Stimulated activated CD8-positive, alpha-beta memory T cell treated with anti-CD3 and anti-CD28 coated beads, Interleukin-7, amount 100 ng/mL, for 4 hours (primary cell): ENCODE measurements around the gene KLF3.

Experiments used
- DNase-seq, 2 donors: peaks; one replicate each; pipeline ENCODE4 v3.0.0-alpha.2; 2020; ENCODE audit warnings: low read depth in 2 of 2

KLF3 gene

DNA sequence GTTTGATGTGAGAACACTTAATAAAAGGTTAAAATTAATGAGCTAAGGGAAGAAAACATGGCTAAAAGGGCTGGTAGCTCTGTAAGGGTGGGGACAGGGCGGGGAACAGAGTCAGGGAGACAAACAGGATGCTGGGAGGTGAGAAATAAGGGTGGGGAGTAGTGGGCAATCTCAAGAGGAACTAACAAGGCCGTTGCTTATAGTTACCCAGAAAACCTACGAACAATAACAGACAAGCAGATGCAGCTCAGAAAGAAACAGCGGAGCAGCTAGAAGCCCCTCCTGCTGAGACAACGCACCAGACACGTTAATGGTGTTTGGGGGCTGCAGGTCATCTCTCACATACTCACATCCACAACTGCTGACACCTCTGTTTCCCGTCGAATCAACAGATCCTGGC lies 9.7 kb upstream of the KLF3 start:
- no peak for DNase-seq

DNA sequence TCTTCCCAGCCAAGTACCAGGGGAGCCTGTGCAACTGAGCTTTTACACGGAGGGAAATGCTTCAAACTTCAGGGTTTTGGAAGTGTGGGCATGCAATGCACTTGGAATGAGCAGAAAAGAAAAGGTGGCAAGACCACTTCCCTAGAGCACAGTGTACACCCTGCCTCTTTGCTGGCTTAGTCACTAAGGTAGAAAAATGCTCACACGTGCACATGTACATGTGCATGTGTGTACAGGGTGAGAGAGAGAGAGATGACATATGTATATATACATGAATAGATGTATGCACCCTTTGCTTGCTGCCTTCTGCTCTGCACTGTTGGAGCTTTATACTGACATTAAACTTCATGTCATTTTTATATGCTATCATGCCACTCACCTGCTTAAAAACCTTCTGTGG lies 7.9 kb upstream of the KLF3 start:
- DNase-seq, result no peak

DNA sequence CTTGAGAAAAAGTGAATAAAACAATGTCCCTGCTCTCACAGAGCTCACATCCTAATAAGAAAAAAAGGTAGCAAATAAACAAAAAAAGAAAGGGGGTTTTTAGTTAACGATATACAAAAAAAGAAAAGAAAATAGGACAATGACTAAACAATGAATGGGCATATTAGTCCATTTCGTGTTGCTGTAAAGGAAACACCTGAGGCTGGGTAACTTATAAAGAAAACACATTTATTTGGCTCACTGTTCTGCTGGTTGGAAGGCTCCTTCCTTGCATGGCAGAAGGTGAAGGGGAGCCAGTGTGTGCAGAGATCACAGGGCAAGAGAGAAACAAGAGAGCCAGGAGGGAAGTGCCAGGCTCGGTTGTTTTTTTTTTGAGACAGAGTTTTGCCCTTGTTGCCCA lies 4.7 kb upstream of the KLF3 start:
- no peak for DNase-seq

DNA sequence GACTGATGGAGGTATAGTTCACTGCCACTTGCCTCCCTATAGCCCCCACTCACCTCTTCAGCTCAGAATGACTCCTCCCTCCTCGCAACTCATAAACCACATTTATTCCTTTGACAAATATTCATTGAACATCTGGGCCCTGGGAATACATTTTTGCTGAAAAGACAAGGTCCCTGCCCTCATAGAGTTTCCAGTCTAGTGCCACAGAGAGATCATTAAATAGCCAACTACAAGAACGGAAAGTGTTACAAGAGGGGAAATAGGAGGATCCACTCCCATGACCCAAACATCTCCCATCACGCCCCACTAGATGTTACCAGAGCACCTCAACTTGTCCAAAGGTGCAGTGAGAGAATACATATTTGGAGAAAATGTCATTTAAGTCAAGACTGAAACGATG lies 3.2 kb upstream of the KLF3 start:
- DNase-seq, result no peak

- DNase-seq, result no peak
These were observed 2.6 kb upstream of the KLF3 start for GRCh38 chr4:38661371-38661770.

DNA sequence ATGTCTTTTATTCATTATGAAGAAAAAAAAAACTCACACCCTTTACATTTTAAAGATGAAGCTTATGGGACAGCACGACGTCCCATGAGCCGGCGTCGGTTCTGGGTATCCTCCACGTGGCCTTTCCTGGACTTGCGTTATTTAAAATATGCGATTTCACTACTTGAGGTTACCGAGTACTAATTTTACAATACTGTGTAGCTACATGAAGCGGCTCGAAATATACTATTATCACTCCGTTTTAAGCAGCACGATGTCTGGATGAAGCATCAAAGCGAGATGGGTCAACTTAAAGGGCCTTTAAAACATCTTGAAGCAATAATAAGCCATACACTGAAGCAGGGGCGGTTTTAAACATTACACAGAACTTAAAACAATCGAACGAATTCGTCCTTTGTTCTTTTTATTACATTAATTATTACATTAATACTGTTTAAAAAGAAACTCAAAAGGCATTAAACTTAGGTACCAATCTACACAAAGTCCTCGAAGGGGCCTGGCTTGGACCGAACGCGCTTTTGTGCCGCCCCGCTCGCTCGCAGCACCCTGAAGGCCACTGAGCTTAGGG lies 1.4 kb upstream of the KLF3 start:
- DNase-seq, result no peak

DNA sequence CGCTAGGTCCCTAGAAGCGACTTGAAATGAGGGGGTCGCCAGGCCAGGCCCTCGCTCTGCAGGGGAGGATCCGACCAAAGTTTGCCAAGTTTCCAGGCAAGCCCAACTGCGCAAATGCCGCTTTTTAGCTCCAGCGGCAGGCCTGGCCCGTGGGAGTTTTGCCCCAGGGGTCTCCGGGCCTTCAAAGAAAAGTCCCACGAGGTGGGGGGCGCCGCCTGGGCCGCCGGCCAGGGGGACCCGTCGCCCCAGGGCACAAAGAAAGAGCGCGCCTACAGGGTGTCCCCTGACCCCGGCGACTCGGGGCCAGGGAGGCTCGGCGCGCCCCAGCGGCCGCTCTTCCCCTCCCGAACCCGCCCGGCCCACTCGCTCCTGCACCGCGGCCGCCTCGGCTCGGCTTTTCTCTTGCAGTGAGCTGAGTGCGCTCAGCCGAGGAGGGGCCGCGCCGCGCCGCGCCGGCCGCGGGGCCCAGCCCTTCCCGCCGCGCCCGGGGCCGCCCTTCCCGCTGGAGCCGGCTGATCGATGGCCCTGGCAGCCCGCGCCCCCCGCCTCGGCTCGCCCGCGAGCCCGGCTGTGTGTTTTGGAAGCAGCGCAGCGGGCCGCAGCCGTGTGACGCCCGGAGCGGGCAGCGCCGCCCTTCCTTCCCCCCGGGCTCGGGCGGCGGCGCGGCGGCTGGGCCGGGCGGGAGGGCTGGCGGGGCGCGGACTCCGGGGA lies 754 bp upstream of the KLF3 start:
- DNase-seq, result no peak

DNA sequence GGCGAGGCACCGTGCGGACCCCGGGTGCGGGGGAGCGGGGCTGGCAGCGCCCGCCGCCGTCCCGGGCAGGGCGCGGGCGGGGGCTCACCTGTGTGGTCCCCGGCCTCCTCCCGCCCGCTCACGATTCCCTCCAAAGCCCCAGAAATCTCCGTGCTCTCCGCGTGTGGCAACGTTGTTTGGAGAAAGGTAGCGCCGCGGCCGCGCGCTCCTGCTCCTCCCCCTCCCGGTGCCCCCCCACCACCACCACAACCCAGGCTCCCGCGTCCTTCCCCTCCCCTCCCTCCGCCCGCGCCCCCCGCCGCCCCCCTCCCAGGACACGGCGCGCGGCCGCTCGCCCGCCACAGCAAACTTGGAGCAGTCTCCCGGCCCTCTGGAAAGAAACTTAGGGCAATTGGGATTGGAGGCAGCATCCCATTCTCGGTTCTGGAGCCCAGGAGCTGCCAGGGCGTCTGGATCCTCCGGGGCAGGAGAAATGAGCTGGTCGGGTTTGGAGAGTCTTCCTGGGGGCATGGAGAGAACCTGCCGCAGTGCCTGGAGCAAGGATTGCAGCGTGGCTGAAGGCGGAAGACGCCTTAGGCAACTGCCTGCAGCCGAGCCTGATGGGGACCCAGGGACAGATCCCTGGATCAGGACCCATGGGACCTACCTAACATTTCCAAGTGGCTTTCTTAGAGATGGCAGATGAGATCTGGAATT lies 855 bp downstream of the KLF3 start:
- DNase-seq, result no peak

DNA sequence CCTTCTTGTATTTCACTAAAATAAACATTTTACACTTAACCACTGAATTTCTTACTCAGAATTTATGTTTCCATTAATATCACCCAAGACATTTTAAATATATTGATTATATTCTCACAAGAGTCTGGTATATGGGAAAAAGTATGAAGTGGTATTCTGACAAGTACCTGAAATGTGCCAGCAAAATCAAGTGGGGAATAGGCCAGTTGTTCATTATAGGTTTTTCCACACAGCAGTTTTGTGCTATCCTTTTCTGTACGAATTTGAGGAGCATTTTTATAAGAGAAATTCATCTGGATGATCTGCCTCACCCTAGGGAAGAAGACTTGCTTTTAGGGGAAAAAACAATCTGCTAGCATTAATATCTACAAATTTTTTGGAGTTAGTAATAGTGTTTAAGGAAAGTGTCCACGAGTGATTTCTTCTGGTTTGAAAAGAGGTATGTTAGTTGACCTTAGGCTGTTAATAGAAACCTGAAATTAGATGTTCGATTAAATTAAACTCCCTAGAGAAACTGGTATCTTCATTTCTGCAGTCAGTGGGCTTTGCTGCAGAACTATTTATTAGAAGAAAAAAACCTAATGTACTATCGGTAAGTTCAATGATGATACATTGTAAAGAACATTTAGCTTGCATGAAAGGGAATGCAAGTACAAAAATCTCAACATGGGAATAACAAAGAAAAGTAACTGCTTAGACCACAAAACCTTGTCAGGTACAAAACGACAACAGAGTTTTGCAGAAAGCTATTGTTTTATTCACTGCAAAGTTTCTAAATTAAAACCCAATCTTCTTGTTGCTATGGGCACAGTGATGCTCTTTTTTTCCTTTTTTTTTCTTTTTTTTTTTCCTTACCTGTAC lies 1.8 kb downstream of the KLF3 start:
- no peak for DNase-seq

- no peak for DNase-seq
These were observed 2.7 kb downstream of the KLF3 start for GRCh38 chr4:38666766-38667084.

- peak in 1 of 2 donors; percentile 58 for DNase-seq
These were observed 3.3 kb downstream of the KLF3 start for GRCh38 chr4:38667085-38667893.

DNA sequence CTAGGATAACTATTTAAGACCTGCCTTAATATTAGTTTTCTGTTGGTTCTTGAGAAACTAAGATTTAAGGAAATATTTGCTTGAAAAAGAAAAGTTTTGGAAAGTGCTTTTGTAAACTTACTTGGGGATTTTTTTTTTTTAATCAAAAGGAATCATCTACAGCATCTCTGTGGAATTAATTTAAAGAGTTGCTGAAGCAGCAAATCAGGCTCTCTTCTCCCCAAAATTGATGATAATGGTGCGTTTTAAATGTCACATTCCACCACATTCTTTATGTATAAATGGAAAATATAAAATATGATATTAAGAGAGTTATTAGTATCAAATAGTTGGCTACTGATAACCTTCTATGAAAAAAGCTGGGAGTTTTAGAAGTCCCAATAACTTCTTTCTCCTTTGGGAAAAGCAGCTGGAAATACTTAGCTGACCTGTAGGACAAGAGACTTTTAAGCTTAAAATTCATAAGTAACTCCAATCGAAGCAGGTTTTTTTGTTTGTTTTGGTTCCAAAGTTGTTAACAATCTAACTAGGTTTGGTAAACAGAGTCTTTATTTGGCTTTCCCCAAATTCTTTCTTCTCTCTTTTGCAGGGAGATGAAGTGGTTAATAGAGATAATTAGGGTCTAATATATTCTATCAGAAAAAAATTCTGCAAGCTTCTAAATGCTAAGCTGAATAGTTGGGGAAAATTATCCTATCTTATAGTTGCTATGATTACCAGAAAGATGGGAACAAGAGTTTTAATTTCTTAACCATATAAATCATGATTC lies 4.4 kb downstream of the KLF3 start:
- DNase-seq, result no peak

DNA sequence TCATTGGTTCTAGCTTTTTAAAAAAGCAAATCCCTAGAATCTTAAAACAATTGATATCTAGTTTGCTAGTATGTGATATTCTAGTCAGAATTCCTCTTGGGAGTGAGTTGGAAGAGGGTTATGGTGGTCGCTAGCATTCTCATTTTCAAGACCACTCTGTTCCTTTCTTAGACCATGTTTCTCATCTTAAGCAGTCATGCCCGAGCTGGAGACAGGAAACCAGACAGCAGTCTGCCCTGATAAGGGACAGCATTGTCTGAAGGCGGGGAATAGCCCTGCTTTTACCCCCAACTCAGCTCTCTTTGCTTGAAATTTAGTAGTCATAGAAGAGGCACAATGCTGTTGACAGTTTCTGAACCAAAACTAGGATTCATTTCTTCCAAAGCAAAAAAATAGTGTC lies 5.2 kb downstream of the KLF3 start:
- DNase-seq, result no peak

DNA sequence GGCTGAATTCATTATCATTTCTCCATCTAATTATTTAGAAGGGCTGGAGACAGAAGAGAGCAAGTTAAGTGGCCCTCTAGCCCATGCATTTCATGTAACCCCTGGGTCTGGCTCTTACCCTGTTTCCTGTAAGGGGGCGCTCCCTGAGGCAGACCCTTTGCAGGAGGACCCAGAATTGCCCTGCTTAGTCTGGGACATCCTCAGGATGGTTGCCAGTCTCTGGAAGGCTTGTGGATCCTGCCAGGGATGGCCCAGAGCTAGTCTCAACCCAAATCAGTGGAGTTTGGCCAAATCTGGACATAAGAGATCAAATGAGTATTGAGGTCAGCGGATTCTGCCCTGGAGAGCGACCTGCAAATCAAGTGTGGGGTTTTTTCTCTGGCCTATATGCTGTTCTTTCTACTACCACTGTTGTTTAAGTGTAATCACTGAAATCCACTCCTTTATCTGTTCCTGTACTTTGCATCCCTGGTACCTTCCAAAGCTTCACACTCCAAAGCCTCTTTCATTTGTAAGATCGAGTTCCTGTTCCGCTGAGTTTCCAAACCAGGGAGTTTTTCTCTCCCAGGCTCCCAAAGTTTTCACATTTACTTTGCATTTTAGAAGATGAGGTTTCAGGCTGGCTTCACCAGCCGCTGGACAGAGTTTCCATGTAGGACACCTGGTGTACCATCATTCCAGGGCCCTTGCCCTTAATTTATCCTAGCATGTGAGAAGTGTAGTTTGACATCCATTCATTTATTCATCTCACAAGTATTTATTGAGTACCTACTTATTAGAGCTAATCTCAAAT lies 6.3 kb downstream of the KLF3 start:
- DNase-seq, result no peak

DNA sequence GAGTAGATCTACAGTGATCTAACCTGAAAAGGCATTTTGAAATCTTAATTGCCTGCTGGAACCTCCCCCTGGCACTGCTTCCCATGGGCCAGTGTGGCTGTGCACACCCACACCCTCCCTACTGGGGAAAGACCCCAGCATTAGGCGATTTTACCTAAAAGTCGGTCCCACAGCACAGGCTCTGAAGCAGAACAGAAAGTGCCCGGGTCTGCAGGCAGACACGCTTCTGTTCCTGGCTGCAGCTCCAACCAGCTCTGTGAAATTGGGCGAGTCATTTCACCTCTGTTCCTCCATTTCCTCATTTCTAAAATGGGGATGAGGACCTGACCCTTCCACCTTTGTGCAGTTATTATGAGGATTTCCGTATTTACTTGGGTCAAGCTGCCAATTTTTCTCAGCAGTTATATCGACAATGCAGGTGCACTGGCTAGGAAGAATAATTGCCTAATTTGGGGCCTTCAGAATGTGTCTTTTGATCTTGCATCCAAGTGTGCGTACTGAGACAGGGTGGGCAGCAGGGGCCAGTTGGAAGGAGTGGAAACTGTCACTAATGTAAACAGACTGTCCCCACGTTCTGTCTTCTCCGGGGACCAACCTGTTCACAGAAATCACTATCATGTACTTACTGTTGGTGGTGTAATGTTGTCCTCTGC lies 7.1 kb downstream of the KLF3 start:
- DNase-seq, result no peak

- no peak for DNase-seq
These were observed 7.6 kb downstream of the KLF3 start for GRCh38 chr4:38671592-38671940.

DNA sequence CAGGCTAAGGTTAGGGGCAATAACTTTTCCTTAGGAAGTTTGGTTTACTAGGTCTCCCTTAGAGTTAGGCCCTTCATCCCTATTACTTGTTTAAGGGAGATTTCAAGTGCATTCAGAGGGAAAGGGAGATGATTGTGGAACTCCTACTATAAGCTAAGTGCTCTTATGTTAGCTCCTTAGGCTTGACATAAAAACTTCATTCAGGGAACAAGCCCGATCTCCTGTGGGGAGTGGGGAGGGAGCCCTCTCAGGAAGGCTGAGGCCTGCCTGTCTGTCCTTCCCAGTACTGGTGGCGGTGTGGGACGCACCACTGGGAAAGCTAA lies 8.0 kb downstream of the KLF3 start:
- DNase-seq, result no peak

DNA sequence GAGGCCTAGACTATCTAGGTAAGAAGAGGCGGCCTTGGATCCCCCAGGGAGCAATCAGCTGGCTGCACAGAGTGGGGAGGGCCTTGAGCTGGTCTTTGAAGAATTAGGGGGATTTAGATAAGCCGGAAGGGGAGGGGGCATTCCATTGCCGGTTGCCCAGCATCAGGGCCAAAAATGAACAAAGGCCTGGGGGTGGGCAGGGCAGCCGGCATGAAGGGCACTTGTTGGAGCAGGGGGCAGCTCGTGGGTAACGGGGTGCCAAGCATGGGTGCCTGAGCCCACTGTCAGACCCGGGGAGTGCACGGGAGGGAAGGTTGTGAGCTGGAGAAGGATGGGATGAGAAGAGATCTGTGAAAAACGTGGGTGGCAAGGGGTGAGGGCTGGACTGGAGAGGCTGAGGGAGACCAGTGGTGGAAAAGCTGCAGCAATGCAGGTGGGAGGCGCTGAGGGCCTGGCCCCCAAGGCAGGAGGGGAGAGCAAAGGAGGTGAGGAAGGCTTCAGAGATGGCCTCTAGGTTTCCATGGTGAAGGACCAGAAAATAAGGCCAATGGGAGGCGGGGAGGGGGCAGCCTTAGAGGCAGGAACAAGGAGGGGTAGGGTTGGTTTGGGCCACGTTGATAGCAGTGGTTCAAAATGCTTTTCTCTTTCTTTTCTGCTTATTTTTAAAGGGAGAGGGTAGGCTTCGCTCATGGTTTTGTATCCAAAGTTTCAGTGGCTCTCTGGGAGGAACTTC lies 8.6 kb downstream of the KLF3 start:
- no peak for DNase-seq
